NCI-H1048 (cell line): Measurements from ENCODE around the gene PRIM2.
A peak's percentile ranks its signal among the peaks of the same experiment; 100 is the strongest.
"Not testable (repeated sequence)": the region's sequence is repeated elsewhere in the genome, so short reads cannot be mapped to it uniquely, and the experiment has no call there.

Experiments used
- DNase-seq: peaks from one replicate; lab custom pipeline; 2025; lab: John Stamatoyannopoulos, UW

The PRIM2 gene, protein sequence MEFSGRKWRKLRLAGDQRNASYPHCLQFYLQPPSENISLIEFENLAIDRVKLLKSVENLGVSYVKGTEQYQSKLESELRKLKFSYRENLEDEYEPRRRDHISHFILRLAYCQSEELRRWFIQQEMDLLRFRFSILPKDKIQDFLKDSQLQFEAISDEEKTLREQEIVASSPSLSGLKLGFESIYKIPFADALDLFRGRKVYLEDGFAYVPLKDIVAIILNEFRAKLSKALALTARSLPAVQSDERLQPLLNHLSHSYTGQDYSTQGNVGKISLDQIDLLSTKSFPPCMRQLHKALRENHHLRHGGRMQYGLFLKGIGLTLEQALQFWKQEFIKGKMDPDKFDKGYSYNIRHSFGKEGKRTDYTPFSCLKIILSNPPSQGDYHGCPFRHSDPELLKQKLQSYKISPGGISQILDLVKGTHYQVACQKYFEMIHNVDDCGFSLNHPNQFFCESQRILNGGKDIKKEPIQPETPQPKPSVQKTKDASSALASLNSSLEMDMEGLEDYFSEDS

DNA sequence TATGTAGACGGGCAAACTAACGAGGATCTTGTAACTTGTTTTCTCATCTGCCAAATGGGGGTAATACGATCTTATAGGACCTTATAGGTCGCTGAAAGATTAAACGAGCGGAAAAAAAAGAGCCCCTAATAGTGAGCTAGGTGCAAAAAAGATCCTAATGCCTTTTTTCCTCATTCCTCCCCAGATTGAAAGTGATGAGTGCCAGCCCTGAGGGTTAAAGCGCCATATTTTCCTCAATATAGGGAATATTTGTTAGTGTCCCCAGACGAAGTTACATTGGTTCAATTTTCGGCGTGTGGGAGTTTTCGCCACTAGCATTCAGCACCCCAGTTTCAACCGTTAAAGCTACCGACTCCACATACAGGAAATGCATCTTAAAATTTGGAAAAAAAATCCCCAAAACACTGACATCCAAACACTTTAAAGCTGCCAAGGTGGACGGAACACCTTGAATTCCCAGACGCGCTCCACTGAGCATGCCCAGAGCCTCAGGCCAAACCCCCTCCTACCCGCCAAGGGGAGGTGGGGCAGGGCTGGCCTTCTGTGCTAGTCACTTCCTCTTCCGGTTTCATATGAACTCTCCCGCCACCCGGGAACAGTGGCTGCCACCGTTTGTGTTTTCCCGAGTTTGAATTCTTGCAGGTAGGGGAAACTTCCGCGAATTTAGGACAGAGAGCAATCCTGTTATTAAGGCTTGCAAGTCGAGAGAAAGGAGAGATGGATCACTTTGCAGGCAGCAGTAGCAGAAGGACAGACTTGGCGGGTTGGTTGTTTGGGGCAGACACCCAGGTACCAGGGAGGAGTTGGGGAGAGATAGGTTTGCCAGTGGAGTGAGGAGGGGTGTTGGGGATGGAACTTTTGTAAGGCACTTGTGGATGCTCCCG lies at the start of gene PRIM2:
Gene PRIM2 (plus strand): TSS at position 571 of the 884 bp plus-strand sequence. CDS start 816 bp downstream, outside the sequence.
- peak; percentile 60 for DNase-seq

- DNase-seq: no peak
Measured at GRCh38 chr6:57268294-57268640, 49.2 kb upstream of the PRIM2 start.

DNA sequence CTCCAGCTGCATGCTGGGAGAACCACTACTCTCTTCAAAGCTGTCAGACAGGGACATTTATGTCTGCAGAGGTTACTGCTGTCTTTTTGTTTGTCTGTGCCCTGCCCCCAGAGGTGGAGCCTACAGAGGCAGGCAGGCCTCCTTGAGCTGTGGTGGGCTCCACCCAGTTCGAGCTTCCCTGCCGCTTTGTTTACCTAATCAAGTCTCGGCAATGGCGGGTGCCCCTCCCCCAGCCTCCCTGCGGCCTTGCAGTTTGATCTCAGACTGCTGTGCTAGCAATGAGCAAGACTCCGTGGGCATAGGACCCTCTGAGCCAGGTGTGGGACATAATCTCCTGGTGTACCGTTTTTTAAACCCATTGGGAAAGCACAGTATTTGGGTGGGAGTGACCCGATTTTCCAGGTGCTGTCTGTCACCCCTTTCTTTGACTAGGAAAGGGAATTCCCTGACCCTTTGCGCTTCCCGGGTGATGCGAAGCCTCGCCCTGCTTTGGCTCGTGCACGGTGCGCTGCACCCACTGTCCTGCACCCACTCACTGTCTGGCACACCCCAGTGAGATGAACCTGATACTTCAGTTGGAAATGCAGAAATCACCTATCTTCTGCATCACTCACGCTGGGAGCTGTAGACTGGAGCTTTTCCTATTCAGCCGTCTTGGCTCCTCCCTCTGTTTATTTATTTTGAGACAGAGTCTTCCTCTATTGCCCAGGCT lies 43.2 kb upstream of the PRIM2 start:
- DNase-seq: not testable (repeated sequence)

DNA sequence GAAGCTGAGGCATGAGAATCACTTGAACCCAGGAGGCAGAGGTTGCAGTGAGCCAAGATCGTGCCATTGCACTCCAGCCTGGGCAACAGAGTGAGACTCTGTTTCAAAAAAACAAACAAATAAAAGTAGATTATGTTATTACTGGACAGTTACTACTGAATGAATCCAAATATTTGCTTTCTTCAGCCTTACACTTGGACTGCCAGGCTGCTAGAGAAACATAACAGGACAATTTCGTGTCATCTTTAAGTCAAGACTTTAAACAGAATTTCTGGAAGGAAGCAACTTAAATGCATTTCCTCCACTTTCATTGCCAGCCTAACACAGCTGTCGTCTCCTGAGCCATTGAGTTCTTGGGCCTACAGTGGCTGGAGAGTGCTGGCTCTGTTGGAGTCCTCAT lies 42.0 kb upstream of the PRIM2 start:
- no peak for DNase-seq

GRCh38 chr6:57276946-57277345 lies 40.5 kb upstream of the PRIM2 start:
- DNase-seq: no peak

DNA sequence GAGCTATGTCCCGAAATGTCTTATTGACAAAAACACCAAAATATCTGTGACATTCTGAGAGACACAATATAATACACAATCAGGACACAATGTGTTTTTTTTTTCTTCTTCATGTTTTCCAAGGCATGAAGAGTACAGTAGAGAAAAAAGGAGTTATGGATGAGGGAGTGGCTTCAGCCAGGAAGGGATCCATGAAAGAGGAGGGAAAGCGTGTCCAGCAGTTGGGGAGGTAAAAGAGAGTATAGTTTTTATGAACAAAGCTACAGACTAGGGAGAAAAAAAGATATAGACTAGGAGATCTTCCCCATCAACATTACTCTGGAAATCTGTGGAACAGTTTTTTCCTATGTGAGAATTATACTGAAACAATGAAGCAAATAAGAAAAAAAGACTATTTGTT lies 38.9 kb upstream of the PRIM2 start:
- DNase-seq: no peak

DNA sequence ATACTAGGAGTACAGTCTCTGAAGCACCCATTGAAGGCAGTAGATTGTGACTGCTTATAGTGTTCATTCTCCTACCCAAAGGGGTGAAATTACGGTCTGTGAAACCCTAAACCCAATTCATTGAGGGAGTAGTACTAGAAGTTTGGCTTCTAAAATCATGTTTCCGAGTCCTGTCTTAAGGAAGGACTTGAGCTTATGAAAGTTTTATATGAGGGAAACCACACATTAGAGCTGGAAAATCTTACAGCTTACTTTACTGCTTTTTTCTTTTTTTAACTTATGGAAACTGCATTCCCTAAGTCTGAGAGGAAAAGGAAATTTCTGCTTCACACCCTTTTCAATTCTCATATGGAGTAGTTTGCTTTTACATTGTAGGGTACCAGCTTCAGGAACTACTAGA lies 38.4 kb upstream of the PRIM2 start:
- no peak for DNase-seq

DNA sequence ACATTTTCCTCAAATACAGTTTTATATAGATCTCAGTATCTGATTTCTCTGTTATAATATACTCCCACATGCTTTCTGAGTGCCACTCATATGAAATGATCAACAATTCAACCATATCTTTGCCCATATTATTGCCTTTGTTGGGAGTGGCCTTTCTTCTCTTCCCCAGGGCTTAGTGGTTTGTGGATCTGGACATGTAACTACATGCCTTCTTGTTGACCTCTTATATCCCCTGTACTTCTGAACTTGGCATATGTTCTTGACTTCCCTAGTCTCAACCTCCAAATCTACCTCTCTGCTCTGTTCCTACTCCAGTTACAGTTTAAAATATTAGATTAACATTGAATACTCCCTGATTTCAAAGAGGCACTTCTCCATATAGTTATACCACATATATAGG lies 34.3 kb upstream of the PRIM2 start:
- DNase-seq: no peak

DNA sequence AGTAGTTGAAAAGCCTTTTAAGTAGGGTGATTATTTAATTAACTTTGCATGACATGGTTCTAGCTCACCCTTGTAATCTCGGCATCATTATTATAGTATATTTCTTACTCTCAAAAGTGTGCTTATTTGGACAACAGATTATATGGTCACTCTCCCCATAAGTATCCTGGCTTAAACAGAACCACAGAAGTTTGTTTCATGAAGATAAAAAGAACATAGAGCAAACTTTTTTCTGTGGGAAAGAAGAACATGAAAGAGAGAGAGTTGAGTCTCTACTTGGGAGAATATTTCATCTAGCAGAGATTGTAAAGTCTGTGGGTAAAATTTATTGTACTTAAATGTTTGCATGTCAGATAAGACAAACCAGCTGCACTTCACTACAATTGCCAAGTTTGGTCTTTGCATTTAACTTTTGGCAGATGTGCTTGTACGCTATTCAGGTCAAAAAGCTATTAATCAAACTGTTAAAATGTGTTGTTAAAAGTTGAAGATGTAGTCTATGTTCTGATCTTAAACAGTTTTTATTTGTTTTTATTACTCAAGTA lies 33.4 kb upstream of the PRIM2 start:
- DNase-seq: no peak

GRCh38 chr6:57288136-57288535 lies 29.3 kb upstream of the PRIM2 start:
- DNase-seq: not testable (repeated sequence)

- DNase-seq: not testable (repeated sequence)
Measured at GRCh38 chr6:57293472-57293871, 24.0 kb upstream of the PRIM2 start.

DNA sequence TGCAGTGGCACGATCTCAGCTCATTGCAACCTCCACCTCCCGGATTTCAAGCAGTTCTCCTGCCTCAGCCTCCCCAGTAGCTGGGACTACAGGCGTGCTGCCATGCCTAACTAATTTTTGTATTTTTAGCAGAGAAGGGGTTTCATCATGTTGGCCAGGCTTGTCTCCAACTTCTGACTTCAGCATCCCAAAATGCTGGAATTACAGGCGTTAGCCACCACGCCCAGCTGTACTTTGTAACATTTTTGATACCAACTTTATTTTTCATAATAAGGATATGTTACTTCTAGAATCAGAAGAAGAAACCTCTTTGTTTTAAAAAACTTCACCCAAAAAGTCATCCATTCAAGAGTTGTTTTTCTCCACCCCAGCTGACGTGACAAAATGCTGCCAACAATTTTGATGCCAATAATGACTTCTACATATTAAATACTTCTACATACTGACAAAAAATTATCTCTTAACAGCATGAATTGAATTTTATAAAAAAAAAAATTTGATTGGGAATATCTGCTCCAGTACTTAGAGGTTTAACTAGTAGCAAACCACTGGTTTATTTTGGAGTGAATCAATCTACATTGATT lies 22.5 kb upstream of the PRIM2 start:
- DNase-seq: no peak

DNA sequence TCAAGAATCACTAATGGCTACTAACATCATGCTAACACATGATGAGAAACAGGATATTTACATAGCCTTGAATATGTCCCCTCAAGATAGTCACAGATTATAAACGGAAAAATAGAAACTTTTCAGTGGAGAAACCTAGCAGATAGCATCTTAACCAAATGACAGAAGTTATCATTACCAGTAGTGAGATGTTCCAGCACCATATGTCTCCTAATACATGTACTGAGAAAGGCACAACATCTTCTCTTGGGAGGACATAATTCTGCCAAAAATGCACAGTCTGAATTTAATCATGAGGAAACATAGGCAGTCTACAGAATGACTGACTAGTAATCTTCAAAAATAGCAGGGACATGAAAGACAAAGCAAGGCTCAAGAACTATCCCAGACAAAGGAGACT lies 19.9 kb upstream of the PRIM2 start:
- no peak for DNase-seq

- DNase-seq: no peak
Measured at GRCh38 chr6:57298741-57299140, 18.7 kb upstream of the PRIM2 start.

DNA sequence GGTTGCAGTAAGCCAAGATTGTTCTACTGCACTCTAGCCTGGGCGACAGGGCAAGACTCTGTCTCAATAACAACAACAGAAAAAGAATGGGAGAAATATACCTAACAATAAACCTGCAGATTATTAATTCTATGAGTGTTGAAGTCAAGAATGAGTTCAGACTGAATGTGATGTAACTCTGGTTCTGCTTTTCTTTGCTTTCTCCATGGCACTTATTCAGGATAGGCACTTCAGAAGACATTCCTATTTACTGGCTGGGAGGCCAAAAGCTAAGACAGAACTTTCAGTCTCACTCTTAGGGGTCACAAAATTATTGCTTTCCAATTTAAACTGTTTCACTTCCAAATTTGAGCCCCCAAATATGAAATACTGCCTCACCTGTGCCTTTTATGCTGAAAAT lies 15.7 kb upstream of the PRIM2 start:
- no peak for DNase-seq

- DNase-seq: no peak
Measured at GRCh38 chr6:57302477-57302876, 15.0 kb upstream of the PRIM2 start.

DNA sequence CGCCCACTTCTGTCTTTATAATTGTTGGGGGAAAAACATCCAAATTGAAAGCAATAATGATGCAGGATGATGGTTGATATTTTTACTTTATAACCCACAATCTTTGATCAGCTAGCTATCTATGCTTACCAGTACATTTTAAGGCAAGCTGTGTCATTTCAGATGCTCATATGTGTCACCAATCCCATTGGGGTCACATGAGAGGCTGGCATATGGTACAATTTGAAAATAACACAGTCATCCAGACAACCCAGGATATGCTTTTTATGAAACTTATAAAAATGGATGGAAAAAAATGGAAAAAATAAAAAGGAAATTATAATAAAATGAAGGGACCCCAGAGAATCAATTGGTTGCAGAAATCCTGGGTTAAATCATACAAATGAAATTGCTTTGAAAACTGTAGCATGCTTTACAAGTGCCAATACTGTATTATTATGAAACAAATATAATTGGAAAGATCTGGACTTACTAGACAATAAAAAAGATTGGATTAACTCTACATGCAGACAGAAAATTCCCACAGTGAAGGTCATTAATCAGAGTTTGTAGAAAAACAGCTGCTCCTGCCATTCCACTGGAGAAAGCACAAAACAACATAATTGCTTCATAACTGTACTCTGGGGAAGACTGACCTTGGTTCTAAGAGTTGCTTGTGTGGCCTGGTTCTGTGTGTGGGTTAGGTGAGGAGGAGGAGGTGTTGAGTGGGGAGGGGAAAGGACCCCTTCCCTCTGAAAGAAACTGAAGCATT lies 13.3 kb upstream of the PRIM2 start:
- DNase-seq: no peak

DNA sequence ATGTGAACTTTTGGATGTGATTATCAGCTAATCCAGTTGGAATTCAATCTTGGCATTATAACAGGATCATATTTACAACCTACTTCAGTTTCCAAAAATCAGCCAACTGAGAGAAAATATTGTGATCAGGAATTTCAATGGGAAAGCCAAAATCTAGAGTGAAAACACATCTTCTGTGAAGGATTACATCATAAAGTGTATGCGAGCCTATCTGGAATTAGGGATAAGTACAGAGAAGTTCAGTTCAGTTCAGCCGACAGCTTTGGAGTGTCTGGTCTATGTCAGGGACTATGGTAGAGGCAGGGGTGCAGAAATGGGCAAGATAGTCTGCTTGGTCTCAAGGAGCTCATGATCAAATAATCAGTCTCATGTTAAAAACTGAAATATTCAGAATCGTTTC lies 12.3 kb upstream of the PRIM2 start:
- no peak for DNase-seq

DNA sequence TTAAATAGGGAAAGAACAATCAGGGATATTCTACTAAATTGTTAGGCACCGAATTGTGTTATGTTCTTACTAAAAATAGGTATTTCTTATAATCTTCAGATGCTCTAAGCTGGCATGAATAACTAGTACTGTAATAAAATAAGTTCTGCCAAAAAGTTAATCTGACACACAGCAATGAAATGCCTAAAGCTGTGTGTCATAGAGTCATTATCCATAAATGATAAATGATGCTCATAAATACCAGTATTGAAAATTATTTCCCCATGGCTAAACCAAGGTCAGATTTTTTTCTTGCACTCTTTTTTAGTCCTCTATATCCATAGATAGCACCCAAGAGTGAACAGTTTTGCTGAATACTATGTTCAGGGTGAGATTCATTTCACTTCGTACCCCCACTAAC lies 11.7 kb upstream of the PRIM2 start:
- no peak for DNase-seq

- DNase-seq: no peak
Measured at GRCh38 chr6:57306273-57306672, 11.2 kb upstream of the PRIM2 start.

- no peak for DNase-seq
Measured at GRCh38 chr6:57307850-57308249, 9.6 kb upstream of the PRIM2 start.
